ENCODE measurements around the gene HOXA5. TPM values are rescaled to one million over a fixed set of nuclear protein-coding genes. Genes with fewer than 3 reads are reported as not detected.

Gene HOXA5
- total RNA-seq, 1 donor from 2014 or later: 3.2 TPM

DNA sequence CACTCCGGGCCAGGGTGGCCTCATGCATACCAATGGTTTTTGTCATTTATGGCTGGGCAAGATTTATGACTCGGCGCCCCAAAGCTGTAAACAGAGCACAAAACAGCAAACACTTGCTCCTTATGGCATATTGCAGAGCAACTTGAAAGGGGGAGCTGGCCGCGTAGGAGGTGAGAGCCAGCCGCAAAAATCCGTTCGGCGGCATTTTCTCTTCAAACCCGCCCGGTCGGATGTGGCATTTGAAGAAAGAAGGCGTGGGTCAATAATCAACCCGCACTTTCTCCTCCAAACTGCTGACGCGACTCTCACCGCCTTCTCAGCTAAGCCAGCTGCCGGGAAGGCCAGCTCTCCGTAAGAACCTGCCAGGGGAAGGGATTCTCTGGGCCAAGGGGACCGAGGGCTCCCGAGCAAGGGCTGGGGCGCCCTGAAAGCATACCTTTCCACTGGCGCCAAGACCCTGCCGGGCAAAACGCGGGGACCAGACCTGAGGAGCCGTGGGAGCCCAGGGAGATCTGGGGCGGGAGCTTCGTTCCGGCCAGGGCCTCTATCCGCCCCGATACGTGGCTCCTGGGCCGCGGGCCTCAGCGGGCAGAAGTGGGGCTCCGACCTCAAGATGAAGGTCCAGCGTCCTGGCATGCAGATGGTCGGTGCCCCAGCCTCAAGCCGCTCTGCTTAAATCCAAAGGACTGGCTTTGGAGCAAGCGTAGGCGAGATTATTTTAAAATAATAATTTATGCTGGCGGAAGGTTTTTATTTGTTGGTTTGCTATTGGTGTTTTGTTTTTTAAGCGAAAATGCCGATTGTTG is 28.1 kb downstream of the HOXA5 start:
- Mint-ChIP-seq H3K9me3 (no peaks in the 10 kb centered on the region), H3K27me3 (ENCODE audit: low read depth) (peaks cover 96% of the 10 kb centered on the region), H3K36me3 (ENCODE audit: low read depth) (peaks cover 3% of the 10 kb centered on the region), H3K27ac (ENCODE audit: unreplicated experiment) (no peak overlapping the region), H3K4me1 (peaks cover 27% of the 10 kb centered on the region), H3K4me3 (peak overlapping the region; percentile 87)
- no peak for DNase-seq (ENCODE audit: low read depth, low spot score)
- TF ChIP-seq, protein P1, sequence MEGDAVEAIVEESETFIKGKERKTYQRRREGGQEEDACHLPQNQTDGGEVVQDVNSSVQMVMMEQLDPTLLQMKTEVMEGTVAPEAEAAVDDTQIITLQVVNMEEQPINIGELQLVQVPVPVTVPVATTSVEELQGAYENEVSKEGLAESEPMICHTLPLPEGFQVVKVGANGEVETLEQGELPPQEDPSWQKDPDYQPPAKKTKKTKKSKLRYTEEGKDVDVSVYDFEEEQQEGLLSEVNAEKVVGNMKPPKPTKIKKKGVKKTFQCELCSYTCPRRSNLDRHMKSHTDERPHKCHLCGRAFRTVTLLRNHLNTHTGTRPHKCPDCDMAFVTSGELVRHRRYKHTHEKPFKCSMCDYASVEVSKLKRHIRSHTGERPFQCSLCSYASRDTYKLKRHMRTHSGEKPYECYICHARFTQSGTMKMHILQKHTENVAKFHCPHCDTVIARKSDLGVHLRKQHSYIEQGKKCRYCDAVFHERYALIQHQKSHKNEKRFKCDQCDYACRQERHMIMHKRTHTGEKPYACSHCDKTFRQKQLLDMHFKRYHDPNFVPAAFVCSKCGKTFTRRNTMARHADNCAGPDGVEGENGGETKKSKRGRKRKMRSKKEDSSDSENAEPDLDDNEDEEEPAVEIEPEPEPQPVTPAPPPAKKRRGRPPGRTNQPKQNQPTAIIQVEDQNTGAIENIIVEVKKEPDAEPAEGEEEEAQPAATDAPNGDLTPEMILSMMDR (conservative IDR thresholded peaks at IDR 0.05): no peak

DNA sequence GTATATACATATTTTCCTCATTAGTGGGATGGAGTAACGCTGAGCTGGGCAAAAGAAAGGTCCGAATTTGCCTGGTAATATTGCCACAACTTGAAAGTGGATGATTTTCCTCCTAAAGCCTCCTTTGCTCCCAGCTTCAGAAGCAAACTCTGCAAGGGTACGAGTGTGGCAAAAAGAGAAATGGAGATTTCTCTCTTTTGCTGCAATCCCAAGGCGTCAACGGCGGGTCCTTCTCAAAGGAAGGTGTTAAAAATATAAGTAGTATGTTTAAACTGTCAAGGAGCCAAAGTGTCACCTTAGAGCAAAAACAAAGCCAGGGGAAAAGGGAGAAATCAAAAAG is 28.6 kb downstream of the HOXA5 start:
- no peak overlapping the region for H3K27ac Mint-ChIP-seq (ENCODE audit: unreplicated experiment)
- DNase-seq (ENCODE audit: low read depth, low spot score): no peak
- H3K36me3 Mint-ChIP-seq (ENCODE audit: low read depth): peaks cover 4% of the 10 kb centered on the region
- peaks cover 96% of the 10 kb centered on the region for H3K27me3 Mint-ChIP-seq (ENCODE audit: low read depth)
- no peaks in the 10 kb centered on the region for H3K9me3 Mint-ChIP-seq
- TF ChIP-seq, protein P1 (conservative IDR thresholded peaks at IDR 0.05): no peak
- peaks cover 30% of the 10 kb centered on the region for H3K4me1 Mint-ChIP-seq
- H3K4me3 Mint-ChIP-seq: peak overlapping the region; percentile 87

DNA sequence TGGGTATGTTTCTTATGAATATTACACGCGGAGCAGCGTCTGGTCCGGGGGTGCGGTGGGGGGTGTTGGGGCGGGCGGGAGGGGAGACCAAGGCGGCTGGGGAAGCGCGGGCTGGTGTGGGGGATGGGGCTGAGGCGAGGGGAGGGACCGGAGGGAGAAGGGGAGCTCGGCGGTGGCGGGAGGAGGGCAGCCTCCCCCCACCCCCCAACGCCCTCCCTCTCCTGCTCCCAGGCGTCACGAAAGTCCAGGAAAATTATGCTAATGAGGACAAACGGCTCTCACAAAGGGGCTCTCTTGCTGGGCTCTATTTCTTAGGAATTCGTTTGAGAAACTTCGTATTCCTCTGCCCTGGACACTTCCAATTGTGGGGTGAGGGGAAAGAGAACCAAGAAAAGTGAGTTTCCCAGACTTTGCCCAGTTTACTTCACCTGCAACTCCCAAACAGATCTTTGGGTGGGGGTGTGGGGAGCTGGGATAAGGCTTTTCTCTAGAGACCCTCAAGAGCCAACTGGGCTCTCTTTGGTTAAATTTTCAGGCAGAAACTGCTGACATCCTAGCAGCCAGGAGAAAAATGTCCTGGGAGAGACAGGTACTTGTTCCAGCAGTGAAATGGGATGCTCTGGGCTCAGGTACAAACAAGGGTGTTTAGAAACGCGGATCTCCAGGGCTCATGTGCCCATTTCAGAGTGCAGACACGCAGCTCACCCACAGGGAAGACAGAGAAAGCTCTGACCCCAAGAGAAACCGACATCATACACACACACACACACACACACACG is 29.3 kb downstream of the HOXA5 start:
- H3K27ac Mint-ChIP-seq (ENCODE audit: unreplicated experiment): peak overlapping the region; percentile 20
- peak overlapping the region; percentile 83 for H3K4me3 Mint-ChIP-seq
- H3K27me3 Mint-ChIP-seq (ENCODE audit: low read depth): peaks cover 96% of the 10 kb centered on the region

DNA sequence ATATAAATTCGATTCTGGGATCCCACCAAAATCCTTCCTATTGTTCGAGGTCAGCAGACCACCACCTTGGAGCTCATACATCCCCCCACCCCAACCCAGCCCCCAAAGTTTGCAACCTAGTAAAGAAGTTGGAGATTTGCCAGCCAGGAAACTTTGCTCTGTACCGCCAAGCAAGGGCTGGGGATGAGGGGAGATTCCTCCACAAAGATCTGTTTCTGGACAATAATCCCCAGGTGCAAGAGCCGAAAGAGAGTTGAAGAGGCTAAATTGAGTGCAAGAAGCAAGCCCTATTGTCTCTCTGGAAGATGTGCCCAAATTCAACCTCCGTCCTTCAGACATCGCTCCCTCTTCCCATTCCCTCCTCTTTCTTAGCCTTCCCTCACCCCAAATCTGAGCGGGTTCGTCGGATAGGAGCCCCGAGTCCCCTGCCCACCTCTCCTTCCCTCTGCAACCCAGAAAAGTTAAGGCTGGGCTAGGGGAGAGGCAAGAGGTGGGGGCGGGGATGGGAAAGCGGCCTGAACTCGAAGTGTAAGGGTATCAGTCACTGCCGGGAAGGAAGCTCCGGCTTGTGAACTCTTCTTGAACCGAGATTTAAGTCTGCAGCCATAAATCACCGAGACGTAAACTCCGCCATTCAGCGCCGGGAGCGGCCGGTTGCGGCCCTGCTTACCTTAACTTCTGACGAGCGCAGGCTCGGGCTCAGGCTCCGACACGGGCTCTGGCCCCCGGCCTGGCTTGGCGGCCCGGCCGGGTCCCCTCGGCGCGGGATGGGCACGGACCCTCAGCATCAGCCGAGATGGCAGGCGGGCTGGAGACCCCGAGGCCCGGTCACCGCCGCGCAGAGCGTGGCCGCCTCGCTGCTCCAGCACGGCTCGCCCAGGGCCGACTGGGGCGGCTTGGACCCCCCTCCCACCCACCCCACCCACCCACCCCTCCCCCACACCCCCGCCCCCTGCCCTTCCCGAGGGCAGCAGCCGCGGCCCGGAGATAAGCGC is 30.2 kb downstream of the HOXA5 start:
- TF ChIP-seq, protein P1 (conservative IDR thresholded peaks at IDR 0.05): no peak
- Mint-ChIP-seq H3K36me3 (ENCODE audit: low read depth) (peaks cover 9% of the 10 kb centered on the region), H3K27ac (ENCODE audit: unreplicated experiment) (no peak overlapping the region), H3K4me3 (peak overlapping the region; percentile 89), H3K9me3 (no peaks in the 10 kb centered on the region), H3K27me3 (ENCODE audit: low read depth) (peaks cover 96% of the 10 kb centered on the region), H3K4me1 (peaks cover 44% of the 10 kb centered on the region)
- DNase-seq (ENCODE audit: low read depth, low spot score): no peak

More for the DNA sequence above, 29.3 kb downstream of the HOXA5 start:
- peaks cover 9% of the 10 kb centered on the region for H3K36me3 Mint-ChIP-seq (ENCODE audit: low read depth)
- no peaks in the 10 kb centered on the region for H3K9me3 Mint-ChIP-seq
- TF ChIP-seq, protein P1 (conservative IDR thresholded peaks at IDR 0.05): no peak
- H3K4me1 Mint-ChIP-seq: peaks cover 36% of the 10 kb centered on the region
- DNase-seq (ENCODE audit: low read depth, low spot score): no peak

DNA sequence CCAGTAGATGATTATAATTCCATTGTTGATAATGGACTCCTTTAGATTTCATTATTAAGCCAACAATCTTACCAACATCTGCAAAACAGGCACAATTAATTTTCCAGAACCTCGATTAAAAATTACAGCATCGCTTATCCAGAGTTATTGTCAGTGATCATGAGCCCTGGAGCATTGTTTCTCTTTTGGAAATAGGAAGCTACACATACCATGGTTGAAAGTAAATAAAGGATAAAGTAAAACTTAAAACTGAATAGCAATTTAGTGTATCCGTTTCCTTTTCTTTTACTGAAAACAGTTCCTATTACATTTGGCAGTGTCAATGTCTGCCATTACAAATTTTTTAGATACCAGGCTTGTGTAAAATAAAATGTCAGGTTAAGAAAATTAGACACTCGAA is 31.1 kb downstream of the HOXA5 start:
- Mint-ChIP-seq H3K4me3 (peak overlapping the region; percentile 86), H3K27ac (ENCODE audit: unreplicated experiment) (no peak overlapping the region), H3K27me3 (ENCODE audit: low read depth) (peaks cover 96% of the 10 kb centered on the region), H3K36me3 (ENCODE audit: low read depth) (peaks cover 9% of the 10 kb centered on the region), H3K4me1 (peaks cover 49% of the 10 kb centered on the region), H3K9me3 (no peaks in the 10 kb centered on the region)
- DNase-seq (ENCODE audit: low read depth, low spot score): no peak
- TF ChIP-seq, protein P1 (conservative IDR thresholded peaks at IDR 0.05): no peak
